ENCODE results near the gene HLA-DMA. TPM values are rescaled to one million over a fixed set of nuclear protein-coding genes. Genes with fewer than 3 reads are reported as not detected.

Gene HLA-DMA
- total RNA-seq, 4 donors from 2014 or later: 4.7 to 36.4 (median 12.6) TPM

- Histone ChIP-seq H3K4me1 (peaks cover 0 to 37% (median 23%) of the 10 kb centered on the region in 3 donors), H3K4me3 (no peak overlapping the region), H3K9me3 (no peaks in the 10 kb centered on the region), H3K36me3 (no peaks in the 10 kb centered on the region), H3K27ac (no peak overlapping the region), H3K27me3 (peaks cover 0 to 12% (median 0%) of the 10 kb centered on the region in 4 donors)
- 69 to 92% methylated on average over 3 to 7 of the region's 7 CpGs for WGBS, 2 donors
- intact Hi-C loops (cut with DNase I): loop anchor here (10.0 kb wide), 1 partner anchor 54 kb away; no protein-coding TSS in a partner anchor
- TF ChIP-seq POLR2A (IDR thresholded peaks at IDR 0.05) (no peak), CTCF (IDR thresholded peaks at IDR 0.05) (no peak)
- no peak for DNase-seq
Measured at GRCh38 chr6:32938494-32938893, 14.4 kb downstream of the HLA-DMA start.

- Histone ChIP-seq H3K27ac (peak overlapping the region in 1 of 4 donors; percentile 44), H3K27me3 (peaks cover 0 to 12% (median 0%) of the 10 kb centered on the region in 4 donors), H3K36me3 (no peaks in the 10 kb centered on the region), H3K4me1 (peaks cover 0 to 30% (median 24%) of the 10 kb centered on the region in 3 donors), H3K9me3 (no peaks in the 10 kb centered on the region), H3K4me3 (no peak overlapping the region)
- WGBS, 2 donors: 77 to 79% methylated on average over 8 of the region's 8 CpGs
- DNase-seq: no peak
- TF ChIP-seq CTCF (IDR thresholded peaks at IDR 0.05) (no peak), POLR2A (IDR thresholded peaks at IDR 0.05) (peak in 1 of 4 donors; percentile 16)
- intact Hi-C loops (cut with DNase I): loop anchor here (10.0 kb wide), 1 partner anchor 52 kb away; no protein-coding TSS in a partner anchor
Measured at GRCh38 chr6:32937230-32937633, 15.7 kb downstream of the HLA-DMA start.

- Histone ChIP-seq H3K27ac (peak overlapping the region in 1 of 4 donors; percentile 44), H3K4me3 (no peak overlapping the region), H3K27me3 (peaks cover 0 to 12% (median 0%) of the 10 kb centered on the region in 4 donors), H3K9me3 (no peaks in the 10 kb centered on the region), H3K4me1 (peaks cover 0 to 26% (median 21%) of the 10 kb centered on the region in 3 donors), H3K36me3 (no peaks in the 10 kb centered on the region)
- no peak for DNase-seq
- TF ChIP-seq POLR2A (IDR thresholded peaks at IDR 0.05): no peak
- no peak for TF ChIP-seq CTCF (IDR thresholded peaks at IDR 0.05)
- whole genome bisulfite sequencing, 2 donors: 82% methylated on average over 12 of the region's 12 CpGs
- intact Hi-C loops (cut with DNase I): loop anchor here (10.0 kb wide), 1 partner anchor 52 kb away; no protein-coding TSS in a partner anchor
Measured at GRCh38 chr6:32936239-32937152, 16.4 kb downstream of the HLA-DMA start.

- peaks cover 0 to 12% (median 0%) of the 10 kb centered on the region in 4 donors for H3K27me3 ChIP-seq
- H3K4me1 ChIP-seq: peaks cover 0 to 18% (median 15%) of the 10 kb centered on the region in 3 donors
- no peak for DNase-seq
- 84 to 94% methylated on average over 4 of the region's 4 CpGs for WGBS, 2 donors
- H3K4me3 ChIP-seq: no peak overlapping the region
- H3K36me3 ChIP-seq: no peaks in the 10 kb centered on the region
- peak overlapping the region in 1 of 4 donors; percentile 30 for H3K27ac ChIP-seq
- no peak for TF ChIP-seq POLR2A (IDR thresholded peaks at IDR 0.05)
- no peaks in the 10 kb centered on the region for H3K9me3 ChIP-seq
- intact Hi-C loops (cut with DNase I): loop anchor here (10.0 kb wide), 1 partner anchor 51 kb away; no protein-coding TSS in a partner anchor
Measured at GRCh38 chr6:32935551-32936238, 17.2 kb downstream of the HLA-DMA start.

GRCh38 chr6:32933661-32934085 is 19.2 kb downstream of the HLA-DMA start:
- H3K4me3 ChIP-seq: no peak overlapping the region
- peaks cover 0 to 9% (median 9%) of the 10 kb centered on the region in 3 donors for H3K4me1 ChIP-seq
- H3K36me3 ChIP-seq: no peaks in the 10 kb centered on the region
- TF ChIP-seq CTCF (IDR thresholded peaks at IDR 0.05) (peak; percentile 78 to 87 (median 82)), POLR2A (IDR thresholded peaks at IDR 0.05) (no peak)
- H3K27ac ChIP-seq: no peak overlapping the region
- H3K27me3 ChIP-seq: peaks cover 0 to 8% (median 0%) of the 10 kb centered on the region in 4 donors
- H3K9me3 ChIP-seq: no peaks in the 10 kb centered on the region
- 4 to 6% methylated on average over 3 of the region's 3 CpGs for WGBS, 2 donors
- intact Hi-C loops (cut with DNase I): loop anchor here (10.0 kb wide), 1 partner anchor 49 kb away; no protein-coding TSS in a partner anchor
- no peak for DNase-seq
